Large intestine (tissue), 3 donors: ENCODE results near the gene UROS. TPM values are rescaled to one million over a fixed set of nuclear protein-coding genes. Genes with fewer than 3 reads are reported as not detected.

Source experiments
- DNase-seq, 2 donors: peaks; one replicate each; pipeline versions ENCODE4 v3.0.0 to v3.0.0-alpha.2; 2013
- H3K27ac ChIP-seq: one replicate; pipeline ENCODE4 v1.5.1; 2013; ENCODE audit warnings: low read length
- H3K27me3 ChIP-seq: 2 replicates; pipeline ENCODE4 v1.6.1; 2013; ENCODE audit warnings: low read length; ENCODE audit not compliant: control insufficient read depth, insufficient read depth
- H3K36me3 ChIP-seq: 2 replicates; pipeline ENCODE4 v1.6.1; 2013; ENCODE audit warnings: low read length; ENCODE audit not compliant: control insufficient read depth, insufficient read depth
- H3K4me1 ChIP-seq: one replicate; pipeline ENCODE4 v1.6.1; 2013; ENCODE audit warnings: low read length; ENCODE audit not compliant: control insufficient read depth, insufficient read depth
- H3K4me3 ChIP-seq: one replicate; pipeline ENCODE4 v1.5.1; 2013; ENCODE audit warnings: low read length
- H3K9me3 ChIP-seq: one replicate; pipeline ENCODE4 v1.6.1; 2013; ENCODE audit warnings: mild to moderate bottlenecking, low read depth, low read length, moderate library complexity; ENCODE audit not compliant: control insufficient read depth
- WGBS: methylation state at CpG from one replicate; pipeline ENCODE4 v1.1.5; 2013; ENCODE audit warnings: low lambda C conversion rate; ENCODE audit not compliant: insufficient coverage; 5-methylcytosine and 5-hydroxymethylcytosine counted together
- polyA plus RNA-seq: library from polyadenylated mRNA; unstranded; fragments of 120-200 nt; gene quantifications from one replicate; pipeline ENCODE4 v1.2.1, GENCODE V29; 2013

Gene UROS
- polyA plus RNA-seq, 1 donor: 47.8 TPM

GRCh38 chr10:125769175-125769574 is 53.9 kb downstream of the UROS start:
- Histone ChIP-seq H3K36me3 (peaks cover 21% of the 10 kb centered on the region), H3K4me3 (no peak overlapping the region), H3K9me3 (no peaks in the 10 kb centered on the region), H3K27ac (peak overlapping the region; percentile 26), H3K4me1 (no peaks in the 10 kb centered on the region), H3K27me3 (peaks cover 4% of the 10 kb centered on the region)
- no peak for DNase-seq
- no CpG with 5 or more reads among the region's 12 CpGs for WGBS

- H3K36me3 ChIP-seq: peaks cover 29% of the 10 kb centered on the region
- H3K4me1 ChIP-seq: no peaks in the 10 kb centered on the region
- DNase-seq: peak; percentile 26 to 57
- H3K9me3 ChIP-seq: no peaks in the 10 kb centered on the region
- H3K4me3 ChIP-seq: no peak overlapping the region
- H3K27me3 ChIP-seq: no peaks in the 10 kb centered on the region
- no peak overlapping the region for H3K27ac ChIP-seq
- WGBS: no CpG with 5 or more reads among the region's 4 CpGs
These were observed 54.7 kb downstream of the UROS start for GRCh38 chr10:125768219-125768855.

GRCh38 chr10:125766511-125766910 is 56.5 kb downstream of the UROS start:
- H3K4me1 ChIP-seq: no peaks in the 10 kb centered on the region
- no peak overlapping the region for H3K27ac ChIP-seq
- WGBS: 88% methylated on average over 4 of the region's 4 CpGs
- no peaks in the 10 kb centered on the region for H3K9me3 ChIP-seq
- H3K27me3 ChIP-seq: no peaks in the 10 kb centered on the region
- peaks cover 42% of the 10 kb centered on the region for H3K36me3 ChIP-seq
- no peak for DNase-seq
- H3K4me3 ChIP-seq: no peak overlapping the region

- DNase-seq: no peak
- no peak overlapping the region for H3K27ac ChIP-seq
- 100% methylated on average over 1 of the region's 2 CpGs for WGBS
- H3K4me1 ChIP-seq: no peaks in the 10 kb centered on the region
- H3K36me3 ChIP-seq: peaks cover 46% of the 10 kb centered on the region
- no peaks in the 10 kb centered on the region for H3K27me3 ChIP-seq
- no peak overlapping the region for H3K4me3 ChIP-seq
- H3K9me3 ChIP-seq: no peaks in the 10 kb centered on the region
These were observed 57.2 kb downstream of the UROS start for GRCh38 chr10:125765835-125766234.

- no peak for DNase-seq
- no peaks in the 10 kb centered on the region for H3K9me3 ChIP-seq
- no peaks in the 10 kb centered on the region for H3K4me1 ChIP-seq
- H3K36me3 ChIP-seq: peaks cover 61% of the 10 kb centered on the region
- 80% methylated on average over 1 of the region's 24 CpGs for WGBS
- H3K27ac ChIP-seq: no peak overlapping the region
- no peaks in the 10 kb centered on the region for H3K27me3 ChIP-seq
- no peak overlapping the region for H3K4me3 ChIP-seq
These were observed 60.1 kb downstream of the UROS start for GRCh38 chr10:125762692-125763648.

GRCh38 chr10:125761961-125762360 is 61.1 kb downstream of the UROS start:
- Histone ChIP-seq H3K36me3 (peaks cover 63% of the 10 kb centered on the region), H3K4me3 (no peak overlapping the region), H3K27me3 (no peaks in the 10 kb centered on the region), H3K4me1 (no peaks in the 10 kb centered on the region), H3K27ac (no peak overlapping the region), H3K9me3 (no peaks in the 10 kb centered on the region)
- 50% methylated on average over 1 of the region's 1 CpG for WGBS
- no peak for DNase-seq

- no peak overlapping the region for H3K4me3 ChIP-seq
- 100% methylated on average over 3 of the region's 4 CpGs for WGBS
- H3K36me3 ChIP-seq: peaks cover 62% of the 10 kb centered on the region
- DNase-seq: no peak
- no peaks in the 10 kb centered on the region for H3K27me3 ChIP-seq
- H3K4me1 ChIP-seq: no peaks in the 10 kb centered on the region
- H3K27ac ChIP-seq: no peak overlapping the region
- H3K9me3 ChIP-seq: no peaks in the 10 kb centered on the region
These were observed 65.3 kb downstream of the UROS start for GRCh38 chr10:125757742-125758141.

- DNase-seq: no peak
- 100% methylated on average over 3 of the region's 5 CpGs for WGBS
These were observed 66.1 kb downstream of the UROS start for GRCh38 chr10:125756853-125757487.

GRCh38 chr10:125756196-125756595 is 66.9 kb downstream of the UROS start:
- no peaks in the 10 kb centered on the region for H3K4me1 ChIP-seq
- H3K36me3 ChIP-seq: peaks cover 65% of the 10 kb centered on the region
- H3K9me3 ChIP-seq: no peaks in the 10 kb centered on the region
- 100% methylated on average over 2 of the region's 5 CpGs for WGBS
- no peak overlapping the region for H3K27ac ChIP-seq
- no peak overlapping the region for H3K4me3 ChIP-seq
- no peak for DNase-seq
- no peaks in the 10 kb centered on the region for H3K27me3 ChIP-seq

More at GRCh38 chr10:125756853-125757487, 66.1 kb downstream of the UROS start:
- Histone ChIP-seq H3K9me3 (no peaks in the 10 kb centered on the region), H3K36me3 (peaks cover 59% of the 10 kb centered on the region), H3K4me3 (no peak overlapping the region), H3K27ac (no peak overlapping the region), H3K27me3 (no peaks in the 10 kb centered on the region), H3K4me1 (no peaks in the 10 kb centered on the region)

- WGBS: 86% methylated on average over 3 of the region's 5 CpGs
- peaks cover 87% of the 10 kb centered on the region for H3K36me3 ChIP-seq
- DNase-seq: no peak
- H3K9me3 ChIP-seq: no peaks in the 10 kb centered on the region
- no peak overlapping the region for H3K4me3 ChIP-seq
- H3K27me3 ChIP-seq: no peaks in the 10 kb centered on the region
- H3K4me1 ChIP-seq: no peaks in the 10 kb centered on the region
- H3K27ac ChIP-seq: no peak overlapping the region
These were observed 75.6 kb downstream of the UROS start for GRCh38 chr10:125747417-125747816.
